NCI-H2029 treated with DMSO at 0.1 percent for 48 hours (cell line): Measurements from ENCODE around the gene CARD18.
"Not testable (repeated sequence)": the region's sequence is repeated elsewhere in the genome, so short reads cannot be mapped to it uniquely, and the experiment has no call there.

ENCODE experiments used
- DNase-seq: peaks from one replicate; lab custom pipeline; 2025; lab: John Stamatoyannopoulos, UW

The CARD18 gene

DNA sequence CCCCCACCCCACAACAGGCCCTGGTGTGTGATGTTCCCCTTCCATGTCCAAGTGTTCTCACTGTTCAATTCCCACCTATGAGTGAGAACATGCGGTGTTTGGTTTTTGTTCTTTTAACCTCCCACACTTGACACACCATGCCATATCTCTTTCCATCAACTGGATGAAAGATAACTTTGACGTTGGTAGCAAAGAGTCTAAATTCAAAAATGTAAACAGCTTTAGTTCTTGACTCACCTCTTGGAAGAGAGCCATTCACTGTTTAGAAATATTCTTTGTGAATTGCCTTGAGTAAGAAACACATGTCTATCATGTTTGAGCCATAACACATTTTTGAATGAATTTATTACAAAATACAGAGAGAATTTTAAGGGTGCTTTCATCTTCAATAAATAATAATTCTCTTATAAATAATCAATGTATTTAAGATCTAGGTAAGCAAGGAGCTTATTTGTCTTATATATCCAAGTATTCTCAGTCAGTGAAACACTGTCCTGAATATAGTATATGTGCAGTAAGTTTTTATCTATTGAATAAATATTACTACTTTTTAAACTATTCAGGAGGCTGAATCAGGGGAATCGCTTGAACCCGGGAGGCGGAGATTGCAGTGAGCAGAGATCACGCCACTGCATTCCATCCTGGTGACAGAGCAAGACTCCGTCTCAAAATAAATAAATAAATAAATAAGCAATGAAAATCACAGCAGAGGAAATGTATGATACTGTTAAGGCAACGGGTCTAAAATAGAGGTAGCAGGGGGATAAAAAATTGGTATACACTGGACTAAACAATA is 6.7 kb downstream of the CARD18 start:
- DNase-seq, result no peak

DNA sequence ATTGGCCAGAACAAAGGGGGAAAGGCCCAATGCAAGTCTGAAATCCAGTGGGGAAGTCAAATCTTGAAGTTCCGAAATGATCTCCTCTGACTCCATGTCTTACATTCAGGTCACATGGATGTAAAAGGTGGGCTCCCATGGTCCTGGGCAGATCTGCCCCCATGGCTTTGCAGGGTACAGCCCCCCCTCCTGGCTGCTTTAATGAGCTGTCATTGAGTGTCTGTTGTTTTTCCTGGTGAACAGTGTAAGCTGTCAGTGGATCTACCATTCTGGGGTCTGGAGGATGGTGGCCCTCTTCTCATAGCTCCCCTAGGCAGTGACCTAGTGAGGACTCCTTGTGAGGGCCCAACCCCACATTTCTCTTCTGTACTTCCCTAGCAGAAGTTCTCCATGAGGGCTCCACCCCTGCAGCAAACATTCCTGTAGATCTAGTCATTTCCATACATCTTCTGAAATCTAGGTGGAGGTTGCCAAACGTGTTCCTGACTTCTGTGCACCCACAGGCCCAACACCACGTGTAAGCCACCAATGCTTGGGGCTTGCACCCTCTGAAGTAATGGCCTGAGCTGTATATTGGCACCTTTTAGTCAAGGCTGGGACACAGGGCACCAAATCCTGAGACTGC is 9.3 kb downstream of the CARD18 start:
- no peak for DNase-seq

- DNase-seq, result no peak
Measured at GRCh38 chr11:105124756-105125155, 14.8 kb downstream of the CARD18 start.

DNA sequence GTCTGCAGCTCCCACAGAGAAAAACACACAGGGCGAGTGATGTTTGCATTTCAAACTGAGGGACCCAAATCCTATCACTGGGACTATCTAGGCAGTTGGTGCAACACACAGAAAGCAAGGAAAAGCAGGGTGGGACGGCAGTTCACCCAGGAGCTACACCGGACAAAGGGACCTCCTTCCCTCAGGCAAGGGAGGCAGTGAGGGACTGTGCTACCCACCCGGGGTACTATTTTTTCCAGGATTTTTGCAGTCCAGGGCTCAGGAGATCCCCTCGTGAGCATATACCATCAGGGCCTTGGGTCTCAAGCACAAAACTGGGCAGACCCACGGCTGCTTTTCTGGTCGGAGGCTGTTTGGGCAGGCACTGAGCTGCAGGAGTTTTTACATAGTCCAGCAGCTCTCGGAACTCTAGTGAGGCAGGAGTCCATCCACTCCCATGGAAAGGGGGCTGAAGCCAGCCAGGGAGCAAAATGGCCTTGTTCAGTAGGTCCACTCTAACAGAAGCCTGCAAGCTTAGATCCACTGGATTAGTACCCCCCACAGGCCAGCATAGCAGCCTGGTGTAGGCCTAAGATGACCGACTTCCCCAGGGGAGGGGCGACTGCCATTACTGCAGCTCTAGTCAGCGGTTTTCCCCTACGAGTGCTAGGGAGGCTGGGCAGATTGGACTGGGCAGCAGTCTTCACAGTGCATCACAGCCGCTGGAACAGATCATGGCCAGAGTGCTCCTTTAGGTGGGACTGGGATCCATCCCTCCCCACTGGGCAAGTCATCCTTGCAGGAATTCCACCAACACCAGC is 28.2 kb downstream of the CARD18 start:
- no peak for DNase-seq

DNA sequence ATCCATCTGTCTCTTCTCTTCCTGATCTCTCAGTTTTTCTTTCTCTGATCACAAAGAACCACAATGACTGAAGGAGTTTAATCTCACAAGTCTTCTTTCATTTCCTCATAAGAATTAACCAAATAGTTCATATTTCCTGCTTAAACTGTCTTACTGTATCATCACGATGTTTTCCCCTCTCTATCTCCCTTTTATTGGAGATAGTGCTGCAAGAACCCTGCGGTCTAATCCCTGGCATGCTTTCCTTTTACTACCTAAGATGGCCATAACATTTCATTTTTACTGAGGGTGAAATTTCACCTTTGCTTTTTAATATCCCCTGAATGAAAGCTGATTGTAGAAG is 28.9 kb downstream of the CARD18 start:
- no peak for DNase-seq

GRCh38 chr11:105109855-105110687 is 29.5 kb downstream of the CARD18 start:
- DNase-seq, result no peak

DNA sequence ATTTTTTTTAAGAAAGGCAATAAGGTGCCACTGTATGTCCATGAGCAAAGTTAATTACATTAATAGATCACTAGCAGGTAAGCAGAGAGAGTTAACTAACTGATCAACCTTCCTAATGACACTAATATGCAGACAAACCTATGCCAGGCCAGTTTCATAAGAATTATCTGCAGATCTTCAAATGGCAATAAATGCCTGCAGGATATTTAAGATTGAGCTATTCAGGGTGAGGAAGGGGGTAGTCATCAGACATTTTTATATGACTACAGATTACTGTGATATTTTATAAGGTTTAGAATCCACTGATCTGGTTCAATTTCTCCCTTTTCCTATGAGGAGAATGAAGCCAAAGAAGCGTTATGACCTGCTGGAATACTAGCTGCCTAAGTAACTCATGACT is 30.2 kb downstream of the CARD18 start:
- DNase-seq, result no peak

- peak; percentile 77 for DNase-seq
Measured at GRCh38 chr11:105108247-105108646, 31.3 kb downstream of the CARD18 start.

GRCh38 chr11:105107226-105107825 is 32.2 kb downstream of the CARD18 start:
- DNase-seq, result not testable (repeated sequence)

GRCh38 chr11:105106140-105106539 is 33.4 kb downstream of the CARD18 start:
- no peak for DNase-seq

- no peak for DNase-seq
Measured at GRCh38 chr11:105104292-105104691, 35.3 kb downstream of the CARD18 start.

DNA sequence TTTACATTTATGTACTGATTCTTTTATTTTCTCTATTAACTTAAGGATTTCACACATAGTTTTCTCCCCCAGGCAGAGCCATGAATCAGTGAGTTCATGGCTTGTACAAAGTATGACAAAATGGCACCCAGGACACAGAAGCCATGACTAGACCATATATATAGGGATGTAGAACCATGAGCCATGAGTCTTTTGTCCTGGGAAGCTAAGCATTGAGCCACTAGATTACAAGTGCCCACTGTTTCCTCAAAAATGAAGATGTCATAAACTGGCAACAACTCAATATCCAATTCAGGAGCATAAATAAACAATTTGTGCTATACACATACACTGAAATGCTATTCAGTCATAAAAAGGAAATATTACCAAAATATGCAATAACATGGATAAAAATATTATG is 36.2 kb downstream of the CARD18 start:
- no peak for DNase-seq

DNA sequence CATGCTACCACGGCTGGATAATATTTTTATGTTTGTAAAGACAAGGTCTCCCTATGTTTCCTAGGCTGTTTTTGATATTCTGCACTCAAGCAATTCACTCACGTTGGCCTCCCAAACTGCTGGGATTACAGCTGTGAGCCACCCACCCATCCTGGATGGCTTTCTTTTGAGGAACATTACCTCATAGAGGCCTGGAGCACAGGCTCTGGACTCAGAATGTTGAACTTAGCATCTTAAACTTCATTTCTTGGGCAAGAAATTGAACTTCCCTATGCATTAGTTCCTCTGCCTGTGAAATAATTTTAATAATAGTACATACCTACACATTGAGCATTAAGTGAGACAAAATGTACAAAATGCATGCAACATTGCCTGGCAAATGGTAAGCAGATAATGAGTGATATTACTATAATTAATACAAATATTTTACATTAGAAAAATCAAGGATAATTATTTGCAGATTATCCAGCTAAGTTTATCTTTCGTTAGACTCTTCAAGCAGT is 37.4 kb downstream of the CARD18 start:
- DNase-seq, result not testable (repeated sequence)

- no peak for DNase-seq
Measured at GRCh38 chr11:105100981-105101630, 38.5 kb downstream of the CARD18 start.

DNA sequence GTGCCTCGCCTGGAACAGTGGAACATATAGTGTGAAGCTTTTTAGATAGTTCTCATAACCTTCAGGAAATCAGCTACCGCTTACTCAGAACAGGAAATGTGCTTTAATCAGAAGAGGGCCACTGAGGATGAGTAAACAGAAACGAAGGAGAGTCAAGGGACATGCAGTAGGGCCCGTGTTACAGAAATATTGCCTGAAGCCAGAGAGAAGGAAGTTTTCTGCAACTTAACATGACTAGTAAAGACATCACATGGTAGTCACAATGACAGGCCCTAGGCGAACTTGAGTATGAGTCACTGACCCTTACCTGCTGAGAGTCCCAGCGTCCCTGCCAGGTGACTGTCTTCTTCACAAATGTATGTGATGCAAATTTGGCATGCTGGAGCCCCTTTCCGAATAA is 39.4 kb downstream of the CARD18 start:
- DNase-seq, result no peak

DNA sequence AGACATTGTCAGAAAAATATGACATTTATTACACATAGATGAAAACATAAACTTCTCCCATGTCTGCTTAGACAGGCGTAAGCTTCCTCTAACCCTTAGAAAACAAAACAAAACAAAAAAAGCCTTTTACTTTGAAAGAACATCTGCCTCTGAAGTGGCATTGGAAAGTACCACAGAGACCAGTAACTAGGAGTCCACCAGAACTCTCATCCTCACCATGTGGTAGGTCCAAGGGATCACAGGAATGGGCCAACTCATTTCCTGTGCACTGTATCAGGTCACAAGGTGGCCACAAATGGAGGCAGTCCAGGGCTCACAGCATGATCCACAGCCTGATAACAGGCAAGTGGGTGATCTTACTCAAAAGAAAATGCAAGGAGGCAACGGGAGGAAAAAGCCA is 40.0 kb downstream of the CARD18 start:
- not testable (repeated sequence) for DNase-seq

DNA sequence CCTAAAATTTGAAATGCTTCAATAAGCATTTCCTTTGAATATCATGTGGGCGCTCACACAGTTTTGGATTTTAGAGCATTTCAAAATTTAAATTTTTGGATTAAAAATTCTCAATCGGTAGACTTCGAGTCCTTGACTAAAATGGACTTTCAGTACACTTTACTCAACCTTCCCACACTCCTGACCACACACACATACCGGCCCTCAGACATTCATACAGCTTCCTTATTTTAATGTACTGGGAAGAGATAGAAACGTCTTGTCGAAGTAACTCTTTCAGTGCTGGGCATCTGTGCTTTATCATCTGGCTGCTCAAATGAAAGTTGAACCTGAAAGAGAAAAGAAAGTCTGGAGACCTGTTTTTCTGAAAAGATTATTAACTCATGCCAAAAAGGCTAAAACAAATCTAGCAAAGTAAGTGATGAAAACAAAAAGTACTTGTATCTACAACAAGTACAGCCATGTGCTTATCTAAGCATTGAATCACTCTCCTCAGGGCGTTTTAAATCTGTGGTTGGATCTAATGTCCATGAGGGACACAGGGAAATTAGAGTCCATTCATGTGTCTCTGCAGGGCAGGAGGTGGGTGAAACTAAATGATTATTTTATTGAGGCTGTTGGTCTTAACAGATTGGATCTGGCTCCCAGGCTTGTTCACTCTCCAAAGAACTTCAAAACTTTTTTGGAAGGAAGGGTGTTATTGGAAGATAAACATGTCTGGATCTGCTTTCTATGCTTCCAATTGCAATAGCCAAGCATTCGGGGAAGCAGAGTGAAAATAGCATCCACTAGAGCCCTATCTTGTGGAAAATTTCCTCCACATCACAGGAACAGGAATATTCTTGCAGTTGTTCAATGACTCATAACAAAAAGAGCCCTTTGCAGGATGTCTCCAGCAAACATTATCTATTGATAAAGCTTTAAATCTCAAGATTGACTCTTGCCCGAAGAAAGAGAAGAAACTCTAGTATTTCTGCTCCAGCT is 47.0 kb downstream of the CARD18 start:
- no peak for DNase-seq
